ENCODE data around the gene SLC7A9.

GRCh38 chr19:32916969-32917615 lies 47.5 kb upstream of the SLC7A9 start:
- TF ChIP-seq, protein P1, sequence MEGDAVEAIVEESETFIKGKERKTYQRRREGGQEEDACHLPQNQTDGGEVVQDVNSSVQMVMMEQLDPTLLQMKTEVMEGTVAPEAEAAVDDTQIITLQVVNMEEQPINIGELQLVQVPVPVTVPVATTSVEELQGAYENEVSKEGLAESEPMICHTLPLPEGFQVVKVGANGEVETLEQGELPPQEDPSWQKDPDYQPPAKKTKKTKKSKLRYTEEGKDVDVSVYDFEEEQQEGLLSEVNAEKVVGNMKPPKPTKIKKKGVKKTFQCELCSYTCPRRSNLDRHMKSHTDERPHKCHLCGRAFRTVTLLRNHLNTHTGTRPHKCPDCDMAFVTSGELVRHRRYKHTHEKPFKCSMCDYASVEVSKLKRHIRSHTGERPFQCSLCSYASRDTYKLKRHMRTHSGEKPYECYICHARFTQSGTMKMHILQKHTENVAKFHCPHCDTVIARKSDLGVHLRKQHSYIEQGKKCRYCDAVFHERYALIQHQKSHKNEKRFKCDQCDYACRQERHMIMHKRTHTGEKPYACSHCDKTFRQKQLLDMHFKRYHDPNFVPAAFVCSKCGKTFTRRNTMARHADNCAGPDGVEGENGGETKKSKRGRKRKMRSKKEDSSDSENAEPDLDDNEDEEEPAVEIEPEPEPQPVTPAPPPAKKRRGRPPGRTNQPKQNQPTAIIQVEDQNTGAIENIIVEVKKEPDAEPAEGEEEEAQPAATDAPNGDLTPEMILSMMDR (IDR thresholded peaks at IDR 0.05) = no peak
- TF ChIP-seq POLR2A (IDR thresholded peaks at IDR 0.05) = no peak
